GM18508 (cell line): ENCODE measurements around the gene CHMP1A.

Source experiments
- ATAC-seq: cut with Tn5 transposase; IDR thresholded peaks from one replicate; pipeline ENCODE4 v1.9.1; 2021; ENCODE audit warnings: moderate number of reproducible peaks; ENCODE audit not compliant: insufficient read depth, unreplicated experiment

The CHMP1A gene

GRCh38 chr16:89629827-89630610, 27.5 kb downstream of the CHMP1A start:
- no peak for ATAC-seq

DNA sequence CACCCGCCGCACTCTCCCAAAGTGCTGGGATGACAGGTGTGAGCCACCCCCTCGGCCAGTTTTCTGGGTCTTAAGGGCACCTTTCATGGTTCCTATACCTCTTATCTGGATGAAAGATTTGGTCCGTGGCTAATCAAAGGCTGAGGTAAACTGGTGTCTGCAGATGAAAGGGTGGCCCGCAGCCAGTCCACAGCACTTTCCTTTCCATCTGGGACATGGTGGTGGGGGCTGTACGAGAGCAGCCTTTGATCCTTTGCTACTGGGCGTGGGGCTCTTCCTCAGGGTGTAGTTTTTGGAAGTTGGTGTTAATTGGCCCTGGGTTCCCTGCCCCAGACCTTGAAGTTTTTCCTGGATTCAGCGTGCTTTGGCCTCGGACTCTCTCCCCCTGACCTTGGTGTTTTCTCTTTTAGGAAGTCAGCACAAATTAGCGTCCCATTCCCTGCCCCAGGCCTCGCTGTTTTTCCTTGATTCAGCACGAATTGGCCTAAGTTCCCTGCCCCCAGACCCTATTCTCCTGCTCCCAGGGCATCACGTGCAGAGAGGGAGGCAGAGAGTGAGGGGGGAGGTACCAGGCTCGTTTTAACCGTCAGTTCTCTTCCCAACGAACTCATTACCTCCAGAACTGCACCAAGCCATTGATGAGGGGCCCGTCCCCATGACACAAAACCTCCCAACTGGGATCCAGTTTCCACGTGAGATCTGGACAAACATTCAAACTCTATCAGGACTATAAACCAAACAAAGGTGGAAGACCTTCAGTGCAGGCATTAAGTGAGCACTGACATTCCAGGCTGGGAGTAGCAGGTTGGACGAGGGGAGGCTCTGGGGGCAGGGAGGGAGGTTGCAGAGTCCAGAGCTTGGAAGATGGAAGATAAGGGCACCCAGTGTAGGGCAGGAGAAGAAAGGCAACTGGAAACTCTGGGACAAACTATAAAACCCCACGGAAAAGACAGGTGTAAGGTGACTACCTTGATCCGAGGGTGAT, 32.4 kb downstream of the CHMP1A start:
- ATAC-seq: no peak

- no peak for ATAC-seq
These were observed 33.8 kb downstream of the CHMP1A start for GRCh38 chr16:89623511-89624261.

DNA sequence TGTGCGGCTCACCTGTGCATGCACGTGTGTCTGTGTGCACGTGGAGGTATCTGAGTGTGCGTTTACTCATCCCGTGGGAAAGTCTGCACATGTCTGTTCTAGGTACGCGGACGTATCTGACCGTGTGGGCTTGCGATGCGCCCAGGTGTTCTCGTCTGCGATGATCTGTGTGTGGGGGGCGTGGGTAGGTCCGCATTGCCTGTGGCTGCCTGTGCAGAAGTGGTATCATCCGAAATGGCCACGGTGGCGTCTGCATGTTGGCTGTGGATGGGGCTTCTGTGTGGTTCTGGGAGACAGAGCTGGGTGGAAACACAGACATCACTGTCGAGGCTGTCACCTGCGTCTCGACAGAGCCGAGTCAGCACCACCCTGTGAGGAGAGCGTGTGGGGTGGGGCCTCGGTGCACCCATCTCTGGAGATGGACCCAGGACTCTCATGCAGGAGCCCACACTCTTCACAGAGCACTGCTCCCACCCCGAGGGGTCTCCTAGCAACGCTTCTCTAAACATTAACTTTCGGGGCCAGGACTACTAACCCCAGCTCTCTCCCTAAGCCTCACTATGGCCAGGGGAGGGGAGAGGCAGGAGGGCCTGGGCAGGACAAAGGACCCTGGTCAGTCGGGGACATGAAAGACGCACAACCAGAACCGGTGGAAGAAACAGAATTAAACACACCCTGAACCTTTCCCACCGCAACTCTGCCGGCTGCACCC, 35.7 kb downstream of the CHMP1A start:
- no peak for ATAC-seq

- ATAC-seq: no peak
These were observed 36.3 kb downstream of the CHMP1A start for GRCh38 chr16:89621136-89621697.

DNA sequence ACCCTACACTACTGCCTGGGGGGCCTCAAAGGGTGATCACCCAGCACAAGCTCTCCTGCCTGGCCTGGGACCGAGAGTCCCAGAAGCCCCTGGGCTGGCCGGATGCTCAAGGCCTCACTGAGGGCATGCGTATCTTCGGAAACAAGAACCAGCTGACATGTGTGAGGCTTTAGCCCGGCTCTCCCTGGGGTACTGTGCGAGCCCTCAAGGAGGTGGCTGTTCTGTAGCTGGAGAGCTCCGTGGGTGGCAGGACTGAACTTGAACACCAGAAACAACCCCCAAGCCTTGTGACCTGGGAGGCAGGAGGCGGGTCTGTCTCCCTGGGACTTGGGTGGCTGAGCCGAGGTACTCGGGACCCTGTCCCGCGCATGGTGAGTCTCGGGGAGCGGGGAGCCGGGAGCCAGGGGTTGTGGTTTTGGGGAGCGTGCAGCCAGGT, 37.1 kb downstream of the CHMP1A start:
- ATAC-seq: no peak

DNA sequence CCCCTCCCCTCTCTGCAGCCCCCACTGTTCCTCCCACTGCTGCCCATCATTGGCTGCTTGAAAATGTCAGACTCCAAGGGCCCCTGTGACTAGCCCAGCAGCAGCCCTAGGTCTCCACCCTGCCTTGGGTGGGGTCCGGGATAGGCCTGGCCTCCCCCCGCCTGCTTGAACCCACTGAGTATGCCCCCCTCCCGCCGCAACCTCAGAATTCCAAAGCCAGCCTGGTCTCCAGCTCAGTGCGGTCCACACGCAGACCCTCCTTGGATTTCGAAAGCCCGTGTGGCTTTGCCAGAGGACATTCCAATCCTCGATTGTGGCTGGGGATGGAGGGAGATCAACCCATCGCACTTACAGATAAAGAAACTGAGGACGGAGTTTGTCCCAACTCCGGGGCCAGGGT, 37.7 kb downstream of the CHMP1A start:
- no peak for ATAC-seq

GRCh38 chr16:89618109-89618998, 39.2 kb downstream of the CHMP1A start:
- no peak for ATAC-seq

GRCh38 chr16:89617036-89617435, 40.5 kb downstream of the CHMP1A start:
- no peak for ATAC-seq

- no peak for ATAC-seq
These were observed 40.9 kb downstream of the CHMP1A start for GRCh38 chr16:89616623-89617022.

DNA sequence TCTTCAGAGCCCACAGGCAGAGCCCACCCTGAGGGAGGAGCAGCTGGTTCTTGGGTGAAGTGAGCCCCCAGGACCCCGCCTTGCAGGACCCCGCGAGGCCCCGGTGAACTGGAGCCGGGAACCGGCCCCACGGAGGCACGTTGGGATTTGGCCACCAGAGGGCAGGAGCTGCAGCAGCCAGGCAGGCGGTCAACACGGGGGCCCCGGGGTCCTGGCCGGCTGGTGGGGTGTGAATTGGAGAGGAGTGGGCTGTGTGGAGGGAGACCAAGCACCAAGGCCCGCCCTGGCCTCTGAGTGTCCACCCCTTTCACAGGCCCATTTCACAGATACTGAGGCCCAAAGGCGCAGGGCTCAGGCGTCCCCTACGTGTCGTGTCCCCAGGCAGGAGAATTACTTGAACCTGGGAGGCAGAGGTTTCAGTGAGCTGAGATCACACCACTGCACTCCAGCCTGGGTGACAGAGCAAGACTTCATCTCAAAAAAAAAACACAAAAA, 41.9 kb downstream of the CHMP1A start:
- ATAC-seq: no peak

DNA sequence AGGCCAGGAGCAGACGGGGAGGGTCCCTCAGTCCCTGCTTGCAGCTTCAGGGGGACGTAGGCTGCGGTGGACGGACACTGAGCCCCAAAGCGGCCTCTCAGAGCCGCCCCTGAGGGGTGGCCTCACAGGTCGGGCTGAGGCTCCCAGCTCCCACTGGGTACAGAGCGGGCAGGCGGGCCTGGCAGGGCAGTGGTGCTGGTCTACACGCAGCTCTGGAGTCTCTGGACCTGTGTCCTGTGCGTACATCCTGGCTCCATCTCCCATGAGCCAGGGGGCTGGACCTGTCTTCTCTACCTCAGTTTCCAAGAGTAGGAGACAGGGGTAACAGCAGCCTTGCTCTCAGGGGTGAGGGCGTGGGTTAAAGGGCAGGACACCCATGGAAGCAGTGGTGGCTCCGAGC, 42.3 kb downstream of the CHMP1A start:
- ATAC-seq: no peak

- no peak for ATAC-seq
These were observed 43.5 kb downstream of the CHMP1A start for GRCh38 chr16:89613954-89614459.

DNA sequence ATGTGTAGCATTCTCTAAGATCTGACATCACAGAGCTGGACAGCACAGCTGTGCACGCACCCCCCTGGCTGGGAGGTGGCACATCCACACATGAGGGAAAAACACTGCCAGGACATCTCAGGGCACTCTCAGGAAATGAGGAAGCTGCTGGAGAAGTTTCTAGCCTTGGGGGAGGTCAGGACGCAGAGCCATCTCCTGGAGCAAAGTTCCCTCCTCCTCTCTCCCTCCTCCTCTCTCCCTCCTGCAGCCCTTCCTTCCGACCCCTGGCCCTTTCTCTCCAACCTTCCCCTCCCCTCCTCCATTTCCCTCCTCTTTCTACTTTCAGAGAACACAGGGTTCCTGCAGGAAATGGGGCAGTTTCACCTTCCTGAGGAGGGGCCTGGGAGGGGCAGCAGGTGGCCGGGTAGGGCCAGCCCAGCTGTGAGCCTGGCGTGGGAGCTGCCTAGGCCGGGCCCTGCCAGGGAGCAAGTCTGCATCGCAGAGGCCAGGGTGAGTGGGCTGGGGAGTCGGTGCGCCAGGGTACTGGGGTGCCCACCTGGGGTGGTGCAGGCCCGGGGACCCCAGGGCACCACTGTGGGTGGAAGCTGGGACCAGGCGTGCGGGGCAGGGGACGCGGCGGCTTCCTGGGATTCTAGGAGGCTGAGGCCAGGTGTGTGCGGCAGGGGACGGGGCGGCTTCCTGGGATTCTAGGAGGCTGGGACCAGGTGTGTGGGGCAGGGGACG, 44.1 kb downstream of the CHMP1A start, which contains the start of gene DPEP1:
Gene DPEP1 (plus strand): TSS at position 412 of the 723 bp plus-strand sequence. CDS start 16,769 bp downstream, outside the sequence.
- ATAC-seq: no peak

- no peak for ATAC-seq
These were observed 44.9 kb downstream of the CHMP1A start for GRCh38 chr16:89612415-89613166.

DNA sequence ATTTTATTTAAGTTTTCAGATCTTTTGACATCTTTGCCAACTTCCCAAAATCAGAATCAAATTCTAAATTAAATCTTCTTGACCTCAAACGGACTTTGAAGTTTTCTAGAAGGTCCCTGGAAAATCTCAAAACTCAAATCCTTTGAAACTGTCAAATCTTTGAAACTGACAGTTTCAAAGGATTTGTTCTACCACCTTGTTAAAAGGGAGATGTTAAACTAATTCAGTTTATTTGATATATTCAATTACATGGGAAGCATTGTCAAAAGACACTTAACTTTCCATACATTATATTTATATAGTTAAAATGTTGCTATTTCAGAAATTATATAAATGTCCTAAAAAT, 47.4 kb downstream of the CHMP1A start:
- ATAC-seq: no peak
